Neural cell (in vitro differentiated cells): ENCODE results near the gene FAM107B. TPM values are rescaled to one million over a fixed set of nuclear protein-coding genes. Genes with fewer than 3 reads are reported as not detected.

ENCODE experiments used
- H2AFZ ChIP-seq: fragments of 200-600, 300-800 bp; sonication (generic), shearing (Covaris generic); 2 replicates; pipeline ENCODE4 v1.6.0; 2014; ENCODE audit warnings: low read depth, mild to moderate bottlenecking, antibody characterized with exemption, low read length, moderate library complexity
- H3F3A ChIP-seq: fragments of 200-600 bp; shearing (Covaris generic); 2 replicates; pipeline ENCODE4 v1.6.1; 2016; ENCODE audit warnings: mild to moderate bottlenecking, moderate library complexity, mixed read lengths, antibody characterized with exemption, low read length; ENCODE audit not compliant: insufficient read depth, poor library complexity, severe bottlenecking
- H3K27ac ChIP-seq: fragments of 200-600, 300-800 bp; sonication (generic), shearing (Covaris generic); 2 replicates; pipeline ENCODE4 v1.5.1; 2014; ENCODE audit warnings: mild to moderate bottlenecking, low read length, moderate library complexity
- H3K27me3 ChIP-seq: fragments of 300-800, 200-600 bp; sonication (generic), shearing (Covaris generic); 2 replicates; pipeline ENCODE4 v1.6.0; 2014; ENCODE audit warnings: mild to moderate bottlenecking, low read depth, low read length, moderate library complexity; ENCODE audit not compliant: insufficient read depth
- H3K36me3 ChIP-seq: fragments of 300-800, 200-600 bp; sonication (generic), shearing (Covaris generic); 2 replicates; pipeline ENCODE4 v1.5.1; 2014; ENCODE audit warnings: mild to moderate bottlenecking, antibody characterized with exemption, low read length, moderate library complexity; ENCODE audit not compliant: insufficient read depth
- H3K4me2 ChIP-seq: fragments of 300-800, 200-600 bp; sonication (generic), shearing (Covaris generic); 2 replicates; pipeline ENCODE4 v1.6.0; 2014; ENCODE audit warnings: mild to moderate bottlenecking, low read length
- H3K4me3 ChIP-seq: fragments of 300-800, 200-600 bp; sonication (generic), shearing (Covaris generic); 2 replicates; pipeline ENCODE4 v1.5.1; 2014; ENCODE audit warnings: mild to moderate bottlenecking, low read length, moderate library complexity
- H3K79me2 ChIP-seq: fragments of 200-600 bp; shearing (Covaris generic); replicated peaks from 2 replicates; pipeline ENCODE4 v1.6.0; 2014; ENCODE audit warnings: mild to moderate bottlenecking, low read length, moderate library complexity; ENCODE audit not compliant: insufficient read depth
- H3K9ac ChIP-seq: fragments of 300-800, 200-600 bp; sonication (generic), shearing (Covaris generic); 2 replicates; pipeline ENCODE4 v1.6.1; 2016; ENCODE audit warnings: mild to moderate bottlenecking, low read length, mixed read lengths
- H3K9me2 ChIP-seq: fragments of 200-600 bp; shearing (Covaris generic); 2 replicates; pipeline ENCODE4 v1.6.1; 2016; ENCODE audit warnings: mild to moderate bottlenecking, low read length, mixed read lengths; ENCODE audit not compliant: insufficient read depth
- H3K9me3 ChIP-seq: fragments of 200-600, 300-800 bp; sonication (generic), shearing (Covaris generic); 2 replicates; pipeline ENCODE4 v1.6.1; 2016; ENCODE audit warnings: mild to moderate bottlenecking, mixed run types, low read length, moderate library complexity, mixed read lengths
- H4K20me1 ChIP-seq: fragments of 200-600 bp; shearing (Covaris generic); 2 replicates; pipeline ENCODE4 v1.6.1; 2016; ENCODE audit warnings: mild to moderate bottlenecking, mixed run types; ENCODE audit not compliant: insufficient read depth
- EP300 ChIP-seq: fragments of 450-650 bp; conservative IDR thresholded peaks from 2 replicates; pipeline ENCODE4 v1.6.1; 2014; ENCODE audit warnings: antibody characterized with exemption, mild to moderate bottlenecking, moderate library complexity; ENCODE audit not compliant: poor library complexity, severe bottlenecking
- EZH2 ChIP-seq: fragments of 200-600, 300-800 bp; shearing (Covaris generic), sonication (generic); IDR thresholded peaks from 2 replicates; pipeline ENCODE4 v1.6.1; 2014; ENCODE audit warnings: antibody characterized with exemption, low read length, borderline replicate concordance, mild to moderate bottlenecking; ENCODE audit not compliant: insufficient read depth, poor library complexity, severe bottlenecking
- MXI1 ChIP-seq: fragments of 450-650 bp; conservative IDR thresholded peaks from 2 replicates; pipeline ENCODE4 v1.6.1; 2014; ENCODE audit warnings: antibody characterized with exemption, mild to moderate bottlenecking; ENCODE audit not compliant: poor library complexity, severe bottlenecking
- POLR2AphosphoS5 ChIP-seq: IDR thresholded peaks from 2 replicates; pipeline ENCODE4 v1.6.1; 2012
- RAD21 ChIP-seq: fragments of 450-650 bp; conservative IDR thresholded peaks from 2 replicates; pipeline ENCODE4 v1.6.1; 2014; ENCODE audit warnings: antibody characterized with exemption, mild to moderate bottlenecking, moderate library complexity
- SMC3 ChIP-seq: fragments of 450-650 bp; conservative IDR thresholded peaks from 2 replicates; pipeline ENCODE4 v1.6.1; 2014; ENCODE audit warnings: antibody characterized with exemption, mild to moderate bottlenecking, moderate library complexity; ENCODE audit not compliant: poor library complexity
- TAF1 ChIP-seq: IDR thresholded peaks from 2 replicates; pipeline ENCODE4 v1.6.1; 2012; ENCODE audit warnings: low read depth
- polyA plus RNA-seq: library from polyadenylated mRNA; depleted of rRNA; stranded (reverse); fragments of >200 nt; gene quantifications from 2 replicates; pipeline ENCODE4 v1.2.3, GENCODE V29; 2014
- TF ChIP-seq, protein P1 (sequence below): fragments of 450-650 bp; IDR thresholded peaks from 2 replicates; pipeline ENCODE4 v1.5.1; 2014; ENCODE audit warnings: antibody characterized with exemption, mild to moderate bottlenecking, moderate library complexity; ENCODE audit not compliant: poor library complexity, severe bottlenecking
- TF ChIP-seq, protein P2 (sequence below): IDR thresholded peaks from 2 replicates; pipeline ENCODE4 v1.6.1; 2012; ENCODE audit warnings: borderline replicate concordance

Gene FAM107B
- polyA plus RNA-seq, 1 donor from 2014 or later: 106 TPM

DNA sequence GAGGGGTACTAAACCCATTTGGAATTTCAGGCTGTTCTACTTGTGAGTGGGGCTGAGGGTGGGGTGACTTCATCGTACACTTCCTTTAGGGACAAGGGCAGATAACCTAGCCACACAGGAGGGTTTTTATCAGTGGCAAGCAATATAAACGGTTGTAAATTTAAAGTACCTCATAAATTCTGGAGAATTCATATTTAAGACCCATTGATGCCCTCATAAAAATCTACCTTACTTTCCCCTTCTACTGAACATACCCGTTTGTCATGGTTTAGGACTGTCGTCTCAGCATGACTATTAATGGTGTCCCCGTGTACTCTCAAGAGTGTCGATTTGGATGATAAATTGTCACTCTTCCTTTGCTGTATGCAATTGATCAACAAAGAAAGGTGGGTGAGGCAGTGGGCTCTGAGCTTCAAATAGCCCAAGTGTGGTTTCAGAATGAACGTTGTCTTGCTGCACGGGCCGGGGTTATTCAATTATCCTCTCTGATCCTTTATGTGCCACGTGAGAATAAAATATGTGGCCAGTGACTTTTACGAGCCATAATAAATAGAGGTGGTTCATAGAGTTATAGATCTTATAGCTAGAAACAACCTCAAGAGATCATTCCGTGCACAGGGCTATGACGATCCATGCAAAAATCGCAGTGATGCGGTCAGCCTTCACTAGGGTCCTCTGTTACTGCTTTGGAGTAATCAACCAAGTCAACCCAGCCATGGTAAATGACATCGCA, 82.2 kb downstream of the FAM107B start:
- Histone ChIP-seq H3K27me3 (no peaks in the 10 kb centered on the region), H3K4me2 (no peak overlapping the region), H3K9me3 (no peaks in the 10 kb centered on the region), H4K20me1 (no peaks in the 10 kb centered on the region), H3K79me2 (no peaks in the 10 kb centered on the region), H3K4me3 (no peak overlapping the region), H3F3A (no peaks in the 10 kb centered on the region), H3K36me3 (no peaks in the 10 kb centered on the region), H3K9ac (no peak overlapping the region), H3K9me2 (no peaks in the 10 kb centered on the region), H2AFZ (no peak overlapping the region), H3K27ac (no peak overlapping the region)
- TF ChIP-seq EZH2: no peak
- no peak for TF ChIP-seq EP300
- TF ChIP-seq, protein P1, sequence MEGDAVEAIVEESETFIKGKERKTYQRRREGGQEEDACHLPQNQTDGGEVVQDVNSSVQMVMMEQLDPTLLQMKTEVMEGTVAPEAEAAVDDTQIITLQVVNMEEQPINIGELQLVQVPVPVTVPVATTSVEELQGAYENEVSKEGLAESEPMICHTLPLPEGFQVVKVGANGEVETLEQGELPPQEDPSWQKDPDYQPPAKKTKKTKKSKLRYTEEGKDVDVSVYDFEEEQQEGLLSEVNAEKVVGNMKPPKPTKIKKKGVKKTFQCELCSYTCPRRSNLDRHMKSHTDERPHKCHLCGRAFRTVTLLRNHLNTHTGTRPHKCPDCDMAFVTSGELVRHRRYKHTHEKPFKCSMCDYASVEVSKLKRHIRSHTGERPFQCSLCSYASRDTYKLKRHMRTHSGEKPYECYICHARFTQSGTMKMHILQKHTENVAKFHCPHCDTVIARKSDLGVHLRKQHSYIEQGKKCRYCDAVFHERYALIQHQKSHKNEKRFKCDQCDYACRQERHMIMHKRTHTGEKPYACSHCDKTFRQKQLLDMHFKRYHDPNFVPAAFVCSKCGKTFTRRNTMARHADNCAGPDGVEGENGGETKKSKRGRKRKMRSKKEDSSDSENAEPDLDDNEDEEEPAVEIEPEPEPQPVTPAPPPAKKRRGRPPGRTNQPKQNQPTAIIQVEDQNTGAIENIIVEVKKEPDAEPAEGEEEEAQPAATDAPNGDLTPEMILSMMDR: no peak
- no peak for TF ChIP-seq RAD21
- TF ChIP-seq MXI1: no peak
- TF ChIP-seq, protein P2, sequence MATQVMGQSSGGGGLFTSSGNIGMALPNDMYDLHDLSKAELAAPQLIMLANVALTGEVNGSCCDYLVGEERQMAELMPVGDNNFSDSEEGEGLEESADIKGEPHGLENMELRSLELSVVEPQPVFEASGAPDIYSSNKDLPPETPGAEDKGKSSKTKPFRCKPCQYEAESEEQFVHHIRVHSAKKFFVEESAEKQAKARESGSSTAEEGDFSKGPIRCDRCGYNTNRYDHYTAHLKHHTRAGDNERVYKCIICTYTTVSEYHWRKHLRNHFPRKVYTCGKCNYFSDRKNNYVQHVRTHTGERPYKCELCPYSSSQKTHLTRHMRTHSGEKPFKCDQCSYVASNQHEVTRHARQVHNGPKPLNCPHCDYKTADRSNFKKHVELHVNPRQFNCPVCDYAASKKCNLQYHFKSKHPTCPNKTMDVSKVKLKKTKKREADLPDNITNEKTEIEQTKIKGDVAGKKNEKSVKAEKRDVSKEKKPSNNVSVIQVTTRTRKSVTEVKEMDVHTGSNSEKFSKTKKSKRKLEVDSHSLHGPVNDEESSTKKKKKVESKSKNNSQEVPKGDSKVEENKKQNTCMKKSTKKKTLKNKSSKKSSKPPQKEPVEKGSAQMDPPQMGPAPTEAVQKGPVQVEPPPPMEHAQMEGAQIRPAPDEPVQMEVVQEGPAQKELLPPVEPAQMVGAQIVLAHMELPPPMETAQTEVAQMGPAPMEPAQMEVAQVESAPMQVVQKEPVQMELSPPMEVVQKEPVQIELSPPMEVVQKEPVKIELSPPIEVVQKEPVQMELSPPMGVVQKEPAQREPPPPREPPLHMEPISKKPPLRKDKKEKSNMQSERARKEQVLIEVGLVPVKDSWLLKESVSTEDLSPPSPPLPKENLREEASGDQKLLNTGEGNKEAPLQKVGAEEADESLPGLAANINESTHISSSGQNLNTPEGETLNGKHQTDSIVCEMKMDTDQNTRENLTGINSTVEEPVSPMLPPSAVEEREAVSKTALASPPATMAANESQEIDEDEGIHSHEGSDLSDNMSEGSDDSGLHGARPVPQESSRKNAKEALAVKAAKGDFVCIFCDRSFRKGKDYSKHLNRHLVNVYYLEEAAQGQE: no peak
- no peak for TF ChIP-seq POLR2AphosphoS5
- no peak for TF ChIP-seq SMC3
- no peak for TF ChIP-seq TAF1

DNA sequence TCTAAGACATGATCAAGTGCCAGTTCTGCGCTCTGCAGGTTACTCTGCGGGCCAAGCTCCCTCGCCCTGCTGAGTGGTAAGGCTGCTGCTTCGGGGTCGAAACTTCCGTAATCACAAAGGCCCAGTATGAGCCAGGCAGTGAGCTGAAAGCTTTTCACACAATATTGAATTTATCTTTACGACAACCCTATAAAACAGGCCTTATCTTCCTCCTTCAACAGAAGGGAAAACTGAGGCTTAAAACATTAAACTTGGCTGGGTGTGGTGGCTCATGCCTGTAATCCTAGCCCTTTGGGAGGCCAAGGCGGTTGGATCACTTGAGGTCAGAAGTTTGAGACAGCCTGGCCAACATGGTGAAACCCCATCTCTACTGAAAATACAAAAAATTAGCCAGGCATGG, 83.3 kb downstream of the FAM107B start:
- no peak for TF ChIP-seq EZH2
- TF ChIP-seq MXI1: no peak
- TF ChIP-seq SMC3: no peak
- TF ChIP-seq, protein P2: no peak
- TF ChIP-seq EP300: no peak
- no peak for TF ChIP-seq TAF1
- TF ChIP-seq RAD21: no peak
- no peak for TF ChIP-seq POLR2AphosphoS5
- TF ChIP-seq, protein P1: no peak
- no peak overlapping the region for H3K4me2 ChIP-seq
- H3K79me2 ChIP-seq: no peaks in the 10 kb centered on the region
- no peaks in the 10 kb centered on the region for H4K20me1 ChIP-seq
- H3K27me3 ChIP-seq: no peaks in the 10 kb centered on the region
- H2AFZ ChIP-seq: no peak overlapping the region
- H3K27ac ChIP-seq: no peak overlapping the region
- H3K36me3 ChIP-seq: no peaks in the 10 kb centered on the region
- H3K4me3 ChIP-seq: no peak overlapping the region
- H3F3A ChIP-seq: no peaks in the 10 kb centered on the region
- H3K9me3 ChIP-seq: no peaks in the 10 kb centered on the region
- H3K9ac ChIP-seq: no peak overlapping the region
- no peaks in the 10 kb centered on the region for H3K9me2 ChIP-seq
